ENCODE data around the gene PLB1. TPM values are rescaled to one million over a fixed set of nuclear protein-coding genes. Genes with fewer than 3 reads are reported as not detected.

The PLB1 gene
- total and polyA plus RNA-seq, 12 donors: 1.0 to 51.1 (median 8.3) TPM

GRCh38 chr2:28642796-28643195, 146.9 kb downstream of the PLB1 start:
- peaks cover 0 to 7% of the 10 kb centered on the region in 2 donors for H3K4me1 ChIP-seq (replicated peaks in 1 of 2)
- no peak overlapping the region for H3K4me3 ChIP-seq
- no peaks in the 10 kb centered on the region for H3K36me3 ChIP-seq (replicated peaks in 1 of 2)
- H3K9me3 ChIP-seq (replicated peaks in 1 of 3): no peaks in the 10 kb centered on the region
- WGBS, 4 donors: 94 to 100% (median 96%) methylated on average over 3 to 13 of the region's 13 CpGs
- DNase-seq: no peak
- TF ChIP-seq CTCF (IDR thresholded peaks at IDR 0.05): no peak
- TF ChIP-seq POLR2A (IDR thresholded peaks at IDR 0.05): no peak
- intact Hi-C loops (cut with DNase I): no loop called here
- peak overlapping the region in 1 of 5 donors; percentile 33 for H3K27ac ChIP-seq
- H3K27me3 ChIP-seq: no peaks in the 10 kb centered on the region

- intact Hi-C loops (cut with DNase I): no loop called here
- Histone ChIP-seq H3K4me3 (no peak overlapping the region), H3K9me3 (replicated peaks in 1 of 3) (no peaks in the 10 kb centered on the region), H3K4me1 (replicated peaks in 1 of 2) (peaks cover 0 to 7% of the 10 kb centered on the region in 2 donors), H3K27ac (peak overlapping the region in 2 of 5 donors; percentile 33 to 63), H3K36me3 (replicated peaks in 1 of 2) (no peaks in the 10 kb centered on the region), H3K27me3 (no peaks in the 10 kb centered on the region)
- WGBS, 4 donors: 89 to 97% (median 91%) methylated on average over 6 of the region's 6 CpGs
- no peak for DNase-seq
- TF ChIP-seq POLR2A (IDR thresholded peaks at IDR 0.05) (no peak), CTCF (IDR thresholded peaks at IDR 0.05) (no peak)
Measured at GRCh38 chr2:28643327-28643726, 147.5 kb downstream of the PLB1 start.

- intact Hi-C loops (cut with DNase I): no loop called here
- 44 to 57% (median 50%) methylated on average over 11 of the region's 11 CpGs for WGBS, 4 donors
- DNase-seq: peak in 3 of 7 donors; percentile 37 to 59 (median 42)
- Histone ChIP-seq H3K4me1 (replicated peaks in 1 of 2) (peaks cover 0 to 7% of the 10 kb centered on the region in 2 donors), H3K4me3 (no peak overlapping the region), H3K27me3 (no peaks in the 10 kb centered on the region), H3K36me3 (replicated peaks in 1 of 2) (no peaks in the 10 kb centered on the region), H3K27ac (peak overlapping the region in 2 of 5 donors; percentile 33 to 63), H3K9me3 (replicated peaks in 1 of 3) (no peaks in the 10 kb centered on the region)
- TF ChIP-seq POLR2A (IDR thresholded peaks at IDR 0.05) (no peak), CTCF (IDR thresholded peaks at IDR 0.05) (no peak)
Measured at GRCh38 chr2:28643911-28644334, 148.1 kb downstream of the PLB1 start.

- no peaks in the 10 kb centered on the region for H3K27me3 ChIP-seq
- H3K9me3 ChIP-seq (replicated peaks in 1 of 3): no peaks in the 10 kb centered on the region
- WGBS, 4 donors: 78 to 84% (median 79%) methylated on average over 7 of the region's 7 CpGs
- no peak for DNase-seq
- no peak overlapping the region for H3K4me3 ChIP-seq
- intact Hi-C loops (cut with DNase I): no loop called here
- no peak for TF ChIP-seq CTCF (IDR thresholded peaks at IDR 0.05)
- no peak for TF ChIP-seq POLR2A (IDR thresholded peaks at IDR 0.05)
- H3K27ac ChIP-seq: peak overlapping the region in 1 of 5 donors; percentile 63
- no peaks in the 10 kb centered on the region for H3K36me3 ChIP-seq (replicated peaks in 1 of 2)
- peaks cover 0 to 7% of the 10 kb centered on the region in 2 donors for H3K4me1 ChIP-seq (replicated peaks in 1 of 2)
Measured at GRCh38 chr2:28644760-28645159, 148.9 kb downstream of the PLB1 start.

Data from adrenal gland (tissue), 12 donors.